Heart left ventricle (tissue), 16 donors: ENCODE data around the gene CFAP73. TPM values are rescaled to one million over a fixed set of nuclear protein-coding genes. Genes with fewer than 3 reads are reported as not detected.

Experiments used
- ATAC-seq, 4 donors: fragments of 200-7000 bp; cut with Tn5 transposase; one replicate each; pipeline ENCODE4 v1.9.1; 2020 to 2022; ENCODE audit warnings: moderate library complexity in 4 of 4, mild to moderate bottlenecking in 3 of 4, moderate number of reproducible peaks in 1 of 4
- DNase-seq, 5 donors: peaks; one replicate each; pipeline ENCODE4 v3.0.0-alpha.2; 2020
- H3K27ac ChIP-seq, 12 donors: fragments of 200-600 bp; sonication (generic) in 4 of 12; one replicate each; pipeline versions ENCODE4 v1.5.0 to v1.8.0; 2016 to 2022; ENCODE audit warnings: mild to moderate bottlenecking in 2 of 12
- H3K27me3 ChIP-seq, 9 donors: fragments of 200-600 bp; sonication (generic) in 2 of 9; one replicate each; pipeline versions ENCODE4 v1.5.1 to v1.8.0; 2016 to 2022; ENCODE audit warnings: mild to moderate bottlenecking in 3 of 9
- H3K36me3 ChIP-seq, 9 donors: fragments of 200-600 bp; sonication (generic) in 2 of 9; one replicate each; pipeline versions ENCODE4 v1.5.0 to v1.8.0; 2018 to 2022; ENCODE audit warnings: mild to moderate bottlenecking in 2 of 9
- H3K4me1 ChIP-seq, 12 donors: fragments of 200-600 bp; sonication (generic) in 4 of 12; one replicate each; pipeline versions ENCODE4 v1.5.0 to v1.8.0; 2016 to 2022; ENCODE audit warnings: mild to moderate bottlenecking in 3 of 12
- H3K4me3 ChIP-seq, 12 donors: fragments of 200-600 bp; sonication (generic) in 4 of 12; one replicate each; pipeline versions ENCODE4 v1.5.0 to v1.8.0; 2017 to 2022; ENCODE audit warnings: mild to moderate bottlenecking in 9 of 12, moderate library complexity in 4 of 12
- H3K9me3 ChIP-seq, 12 donors: fragments of 200-600 bp; sonication (generic) in 4 of 12; one replicate each; pipeline versions ENCODE4 v1.5.0 to v1.8.0; 2016 to 2022; ENCODE audit warnings: mild to moderate bottlenecking in 1 of 12
- POLR2A ChIP-seq, 2 donors: fragments of 450-650 bp; IDR thresholded peaks; one replicate each; pipeline ENCODE4 v1.6.1; 2017; ENCODE audit warnings: antibody characterized with exemption in 2 of 2, mild to moderate bottlenecking in 2 of 2, moderate library complexity in 2 of 2
- WGBS, 4 donors: extraction: QIAGEN DNeasy Blood & Tissue Kit in 2 of 4; methylation state at CpG; one replicate each; pipeline versions ENCODE4 v1.1.5 to v1.1.7; 2013 to 2018; 5-methylcytosine and 5-hydroxymethylcytosine counted together
- intact Hi-C, 10 donors: fragments of 100-400 bp; cut with DNase I; formaldehyde crosslinking; loops; one replicate each; pipeline versions ENCODE4 v1.11.1 to v1.14.2; 2022
- polyA plus RNA-seq, 2 donors: library from polyadenylated mRNA; stranded (reverse); fragments of 200-250 nt; gene quantifications; one replicate each; pipeline ENCODE4 v1.2.3, GENCODE V29; 2013
- total RNA-seq, 9 donors: library from RNA; depleted of rRNA in 2 of 9; stranded (reverse); fragments of >200 nt in 2 of 9; fragmentation: NEBNext Ultra II Directional in 3 of 9; extraction: Animal tissue kit (Norgen Biotek cat#: 25700) in 3 of 9; gene quantifications; one replicate each; pipeline versions ENCODE4 v1.1.0 to v1.2.4, GENCODE V29; 2016 to 2023
- TF ChIP-seq, protein P1 (sequence below), 12 donors: fragments of 200-600 bp; sonication (generic) in 4 of 12; IDR thresholded peaks; one replicate each; pipeline versions ENCODE4 v1.5.0 to v1.8.0; 2018 to 2022; ENCODE audit warnings: antibody characterized with exemption in 12 of 12, mild to moderate bottlenecking in 5 of 12
- donor health status: ischemic (EF 13 %, LVEDD 7.1; RV severe dilation, severe dysfunction).
- donor health status: healthy with polysubstance abuse.
- donor health status: DM: no; HTN: yes; CAD: no.
- donor health status: DM: no; HTN: no; CAD: no.
- donor health status: ischemic (EF 25% LVEDD 6.9; RV normal size, moderate dysfunction).
- donor health status: ischemic (EF 25% LVEDD 5.7; RV mildly dilated, moderate dysfunction).
- donor health status: healthy.
- donor health status: DM: yes; HTN: yes; CAD: no.
- donor health status: ischemic (EF 35%, LVEDD 5.7; RV mildly dilated, moderate dysfunction).
- donor health status: nonischemic (EF 11% LVEDD 7.7; RV severe dilation, severe dysfunction).
- donor health status: DM: yes; HTN: yes; CAD: no.
- donor health status: PGD.
- donor health status: ischemic (EF 29% LVEDD 5.4; RV normal size, mild dysfunction).
- donor health status: nonischemic (EF 23%, LVEDD 6.1; RV moderate dilation, normal function).

Gene CFAP73
- total and polyA plus RNA-seq, 11 donors = 0.04 to 0.11 TPM; not detected in 9

DNA sequence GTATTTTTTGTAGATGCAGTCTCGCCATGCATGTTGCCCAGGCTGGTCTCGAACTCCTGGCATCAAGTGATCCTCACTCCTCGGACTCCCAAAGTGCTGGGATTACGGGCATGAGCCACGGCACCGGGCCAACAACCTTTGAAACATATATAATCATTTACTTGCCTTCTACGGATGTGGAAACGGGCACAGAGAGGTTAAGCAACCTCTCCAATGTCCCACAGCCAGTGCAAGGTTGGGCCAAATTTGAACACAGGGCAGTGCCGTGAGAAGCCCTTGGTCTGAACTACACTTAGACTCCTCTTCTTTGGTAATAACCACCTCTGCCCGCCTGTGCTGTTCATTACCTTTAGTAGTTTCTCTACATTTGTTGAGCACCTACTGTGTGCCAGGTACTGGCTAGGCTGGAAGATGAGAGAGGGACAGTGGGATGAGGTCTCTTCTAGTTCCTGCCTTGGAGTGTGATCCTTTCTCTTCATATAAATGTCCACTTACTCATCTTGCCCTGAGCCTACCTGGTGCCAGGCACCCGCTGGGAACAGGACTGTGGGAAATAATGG is 33.6 kb downstream of the CFAP73 start:
- DNase-seq (no peak), ATAC-seq (no peak)
- no peak for TF ChIP-seq POLR2A (IDR thresholded peaks at IDR 0.05)
- TF ChIP-seq, protein P1, sequence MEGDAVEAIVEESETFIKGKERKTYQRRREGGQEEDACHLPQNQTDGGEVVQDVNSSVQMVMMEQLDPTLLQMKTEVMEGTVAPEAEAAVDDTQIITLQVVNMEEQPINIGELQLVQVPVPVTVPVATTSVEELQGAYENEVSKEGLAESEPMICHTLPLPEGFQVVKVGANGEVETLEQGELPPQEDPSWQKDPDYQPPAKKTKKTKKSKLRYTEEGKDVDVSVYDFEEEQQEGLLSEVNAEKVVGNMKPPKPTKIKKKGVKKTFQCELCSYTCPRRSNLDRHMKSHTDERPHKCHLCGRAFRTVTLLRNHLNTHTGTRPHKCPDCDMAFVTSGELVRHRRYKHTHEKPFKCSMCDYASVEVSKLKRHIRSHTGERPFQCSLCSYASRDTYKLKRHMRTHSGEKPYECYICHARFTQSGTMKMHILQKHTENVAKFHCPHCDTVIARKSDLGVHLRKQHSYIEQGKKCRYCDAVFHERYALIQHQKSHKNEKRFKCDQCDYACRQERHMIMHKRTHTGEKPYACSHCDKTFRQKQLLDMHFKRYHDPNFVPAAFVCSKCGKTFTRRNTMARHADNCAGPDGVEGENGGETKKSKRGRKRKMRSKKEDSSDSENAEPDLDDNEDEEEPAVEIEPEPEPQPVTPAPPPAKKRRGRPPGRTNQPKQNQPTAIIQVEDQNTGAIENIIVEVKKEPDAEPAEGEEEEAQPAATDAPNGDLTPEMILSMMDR (IDR thresholded peaks at IDR 0.05) = no peak
- Histone ChIP-seq H3K9me3 (no peaks in the 10 kb centered on the region), H3K36me3 (peaks cover 0 to 33% (median 30%) of the 10 kb centered on the region in 9 donors), H3K4me3 (no peak overlapping the region), H3K27ac (no peak overlapping the region), H3K4me1 (peaks cover 0 to 33% (median 21%) of the 10 kb centered on the region in 12 donors), H3K27me3 (no peaks in the 10 kb centered on the region)
- WGBS, 4 donors = 95 to 98% (median 97%) methylated on average over 11 of the region's 11 CpGs
- intact Hi-C loops = no loop called here

GRCh38 chr12:113184098-113184899 is 34.8 kb downstream of the CFAP73 start:
- ATAC-seq (peak; percentile 27 to 67 (median 56)), DNase-seq (peak in 2 of 5 donors; percentile 70 to 75)
- Histone ChIP-seq H3K4me3 (peak overlapping the region; percentile 73 to 100 (median 96)), H3K27me3 (no peaks in the 10 kb centered on the region), H3K4me1 (peaks cover 0 to 33% (median 21%) of the 10 kb centered on the region in 12 donors), H3K36me3 (peaks cover 0 to 28% (median 25%) of the 10 kb centered on the region in 9 donors), H3K27ac (peak overlapping the region in 11 of 12 donors; percentile 86 to 98 (median 95)), H3K9me3 (no peaks in the 10 kb centered on the region)
- intact Hi-C loops = no loop called here
- no peak for TF ChIP-seq POLR2A (IDR thresholded peaks at IDR 0.05)
- TF ChIP-seq, protein P1 (IDR thresholded peaks at IDR 0.05) = no peak
- 35 to 40% (median 35%) methylated on average over 26 of the region's 26 CpGs for WGBS, 4 donors

DNA sequence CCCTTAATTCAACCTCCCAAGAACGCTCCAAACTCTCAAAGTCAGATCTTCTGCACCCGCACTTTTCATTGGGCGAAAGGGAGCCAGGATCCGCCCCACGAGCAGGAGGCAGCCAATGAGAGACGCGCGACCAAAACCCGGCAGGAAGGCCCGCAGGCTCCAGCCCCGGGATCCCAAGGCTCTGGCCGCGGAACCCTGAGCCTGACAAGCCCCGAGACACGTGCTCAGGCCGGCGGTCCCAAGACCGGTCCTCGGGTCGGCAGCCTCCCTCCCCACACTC is 35.3 kb downstream of the CFAP73 start:
- DNase-seq (peak; percentile 89 to 94 (median 91)), ATAC-seq (peak; percentile 78 to 93 (median 92))
- Histone ChIP-seq H3K27me3 (no peaks in the 10 kb centered on the region), H3K9me3 (no peaks in the 10 kb centered on the region), H3K4me1 (peaks cover 0 to 33% (median 21%) of the 10 kb centered on the region in 12 donors), H3K27ac (peak overlapping the region; percentile 86 to 98 (median 95)), H3K36me3 (peaks cover 0 to 28% (median 20%) of the 10 kb centered on the region in 9 donors), H3K4me3 (peak overlapping the region; percentile 73 to 100 (median 96))
- intact Hi-C loops = loop anchor here in 2 of 10 donors (1.0 to 5.0 kb wide), 2 partner anchors 36 to 172 kb away; partner anchors contain the start of genes PLBD2 (in 1 of the 2) and TPCN1 (in 1 of the 2)
- 0 to 1% (median 0%) methylated on average over 11 to 20 of the region's 20 CpGs for WGBS, 4 donors
- no peak for TF ChIP-seq POLR2A (IDR thresholded peaks at IDR 0.05)
- TF ChIP-seq, protein P1 (IDR thresholded peaks at IDR 0.05) = no peak
